ENCODE measurements around the gene ATG7.
"Not testable (repeated sequence)": the region's sequence is repeated elsewhere in the genome, so short reads cannot be mapped to it uniquely, and the experiment has no call there.

The ATG7 gene

GRCh38 chr3:11478167-11478566 lies 206.0 kb downstream of the ATG7 start:
- DNase-seq (ENCODE audit: low read depth), result no peak
- no peak for TF ChIP-seq CTCF (conservative IDR thresholded peaks at IDR 0.05; ENCODE audit: low read depth, low read length)
- no peak overlapping the region for H3K4me3 ChIP-seq (ENCODE audit: low read length)

GRCh38 chr3:11479221-11479620 lies 207.0 kb downstream of the ATG7 start:
- TF ChIP-seq CTCF (conservative IDR thresholded peaks at IDR 0.05; ENCODE audit: low read depth, low read length), result no peak
- DNase-seq (ENCODE audit: low read depth), result no peak
- H3K4me3 ChIP-seq (ENCODE audit: low read length), result no peak overlapping the region

- H3K4me3 ChIP-seq (ENCODE audit: low read length), result no peak overlapping the region
- TF ChIP-seq CTCF (conservative IDR thresholded peaks at IDR 0.05; ENCODE audit: low read depth, low read length), result no peak
- DNase-seq (ENCODE audit: low read depth), result no peak
These were observed 208.6 kb downstream of the ATG7 start for GRCh38 chr3:11480663-11481298.

GRCh38 chr3:11481556-11481955 lies 209.4 kb downstream of the ATG7 start:
- no peak overlapping the region for H3K4me3 ChIP-seq (ENCODE audit: low read length)
- no peak for TF ChIP-seq CTCF (conservative IDR thresholded peaks at IDR 0.05; ENCODE audit: low read depth, low read length)
- no peak for DNase-seq (ENCODE audit: low read depth)

GRCh38 chr3:11482021-11482420 lies 209.8 kb downstream of the ATG7 start:
- no peak for TF ChIP-seq CTCF (conservative IDR thresholded peaks at IDR 0.05; ENCODE audit: low read depth, low read length)
- DNase-seq (ENCODE audit: low read depth), result no peak
- H3K4me3 ChIP-seq (ENCODE audit: low read length), result no peak overlapping the region

- DNase-seq (ENCODE audit: low read depth), result not testable (repeated sequence)
These were observed 216.2 kb downstream of the ATG7 start for GRCh38 chr3:11488356-11488755.

GRCh38 chr3:11494131-11494916 lies 222.1 kb downstream of the ATG7 start:
- H3K4me3 ChIP-seq (ENCODE audit: low read length), result no peak overlapping the region
- DNase-seq (ENCODE audit: low read depth), result no peak
- TF ChIP-seq CTCF (conservative IDR thresholded peaks at IDR 0.05; ENCODE audit: low read depth, low read length), result no peak

More at GRCh38 chr3:11488356-11488755, 216.2 kb downstream of the ATG7 start:
- H3K4me3 ChIP-seq (ENCODE audit: low read length), result not testable (repeated sequence)
